MM.1S (cell line): ENCODE data around the gene TYW3.
"Not testable (repeated sequence)": the region's sequence is repeated elsewhere in the genome, so short reads cannot be mapped to it uniquely, and the experiment has no call there.

Experiments used
- DNase-seq: peaks from one replicate; pipeline ENCODE4 v3.0.0-alpha.2; 2015
- H2AFZ ChIP-seq: fragments of 300-600 bp; sonication (generic); 2 replicates; pipeline ENCODE4 v1.6.0; 2016; ENCODE audit warnings: antibody characterized with exemption, low read length
- H3F3A ChIP-seq: fragments of 300-600 bp; sonication (generic); 2 replicates; pipeline ENCODE4 v1.6.1; 2016; ENCODE audit warnings: mild to moderate bottlenecking, antibody characterized with exemption, low read length, moderate library complexity, mixed read lengths; ENCODE audit not compliant: insufficient read depth
- H3K27ac ChIP-seq: fragments of 300-600 bp; sonication (generic); 2 replicates; pipeline ENCODE4 v1.5.1; 2016; ENCODE audit warnings: mild to moderate bottlenecking, low read length
- H3K27me3 ChIP-seq: fragments of 300-600 bp; sonication (generic); replicated peaks from 2 replicates; pipeline ENCODE4 v1.6.0; 2016; ENCODE audit warnings: low read length; ENCODE audit not compliant: insufficient read depth
- H3K36me3 ChIP-seq: fragments of 300-600 bp; sonication (generic); replicated peaks from 2 replicates; pipeline ENCODE4 v1.6.1; 2016; ENCODE audit warnings: mild to moderate bottlenecking, low read length, mixed read lengths; ENCODE audit not compliant: insufficient read depth
- H3K4me1 ChIP-seq: fragments of 300-600 bp; sonication (generic); 2 replicates; pipeline ENCODE4 v1.6.1; 2016; ENCODE audit warnings: low read length, mixed read lengths
- H3K4me2 ChIP-seq: fragments of 300-600 bp; sonication (generic); 2 replicates; pipeline ENCODE4 v1.6.0; 2016; ENCODE audit warnings: low read depth, low read length
- H3K4me3 ChIP-seq: fragments of 300-600 bp; sonication (generic); 2 replicates; pipeline ENCODE4 v1.5.1; 2016; ENCODE audit warnings: low read length, mixed read lengths
- H3K79me2 ChIP-seq: fragments of 300-600 bp; sonication (generic); 2 replicates; pipeline ENCODE4 v1.6.1; 2016; ENCODE audit warnings: mixed run types, low read length, mixed read lengths
- H3K9ac ChIP-seq: fragments of 300-600 bp; sonication (generic); 2 replicates; pipeline ENCODE4 v1.6.1; 2016; ENCODE audit warnings: low read length, mixed read lengths
- H3K9me2 ChIP-seq: fragments of 300-600 bp; sonication (generic); replicated peaks from 2 replicates; pipeline ENCODE4 v1.6.1; 2016; ENCODE audit warnings: mild to moderate bottlenecking, low read length, mixed read lengths; ENCODE audit not compliant: insufficient read depth
- H3K9me3 ChIP-seq: fragments of 300-600 bp; sonication (generic); replicated peaks from 2 replicates; pipeline ENCODE4 v1.6.1; 2016; ENCODE audit warnings: mild to moderate bottlenecking, low read length, mixed read lengths; ENCODE audit not compliant: insufficient read depth
- H4K20me1 ChIP-seq: fragments of 300-600 bp; sonication (generic); 2 replicates; pipeline ENCODE4 v1.6.1; 2016; ENCODE audit warnings: mild to moderate bottlenecking, low read length, moderate library complexity, mixed read lengths; ENCODE audit not compliant: insufficient read depth
- CTCF ChIP-seq: fragments of 300-600 bp; sonication (generic); IDR thresholded peaks from 2 replicates; pipeline ENCODE4 v1.5.1; 2016; ENCODE audit warnings: antibody characterized with exemption, low read length, mixed read lengths
- EZH2 ChIP-seq: fragments of 300-600 bp; sonication (generic); optimal IDR thresholded peaks from 2 replicates; pipeline ENCODE3; 2017; ENCODE audit warnings: low read depth, mild to moderate bottlenecking, antibody characterized with exemption, low read length, mixed read lengths
- EZH2phosphoT487 ChIP-seq: fragments of 300-600 bp; sonication (generic); IDR thresholded peaks from 2 replicates; pipeline ENCODE4 v1.6.1; 2018; ENCODE audit warnings: antibody characterized with exemption, low read length

Gene TYW3

GRCh38 chr1:74748960-74749359 lies 16.0 kb downstream of the TYW3 start:
- H3K79me2 ChIP-seq, result no peaks in the 10 kb centered on the region
- no peaks in the 10 kb centered on the region for H3K9me2 ChIP-seq
- no peak for DNase-seq

GRCh38 chr1:74753104-74753503 lies 20.2 kb downstream of the TYW3 start:
- Histone ChIP-seq H3K9ac (no peak overlapping the region), H3K4me3 (no peak overlapping the region), H2AFZ (no peak overlapping the region), H3K27me3 (no peaks in the 10 kb centered on the region), H3K9me2 (no peaks in the 10 kb centered on the region), H3K4me2 (no peak overlapping the region), H4K20me1 (no peaks in the 10 kb centered on the region), H3K4me1 (no peaks in the 10 kb centered on the region), H3K79me2 (no peaks in the 10 kb centered on the region), H3F3A (no peaks in the 10 kb centered on the region), H3K27ac (no peak overlapping the region), H3K36me3 (peaks cover 7% of the 10 kb centered on the region; the same call in 1 of the 2 replicates), H3K9me3 (no peaks in the 10 kb centered on the region)
- DNase-seq, result no peak
- TF ChIP-seq CTCF (no peak), EZH2 (no peak), EZH2phosphoT487 (no peak)

More at GRCh38 chr1:74748960-74749359, 16.0 kb downstream of the TYW3 start:
- peaks cover 6% of the 10 kb centered on the region; the same call in 1 of the 2 replicates for H3K36me3 ChIP-seq
- H3K27ac ChIP-seq, result no peak overlapping the region
- H3F3A ChIP-seq, result no peaks in the 10 kb centered on the region
- H4K20me1 ChIP-seq, result no peaks in the 10 kb centered on the region
- H3K4me2 ChIP-seq, result no peak overlapping the region
- H2AFZ ChIP-seq, result no peak overlapping the region
- H3K4me3 ChIP-seq, result no peak overlapping the region
- H3K4me1 ChIP-seq, result no peaks in the 10 kb centered on the region
- no peak overlapping the region for H3K9ac ChIP-seq
- no peaks in the 10 kb centered on the region for H3K9me3 ChIP-seq
- no peaks in the 10 kb centered on the region for H3K27me3 ChIP-seq
- TF ChIP-seq CTCF, result no peak
- no peak for TF ChIP-seq EZH2
- no peak for TF ChIP-seq EZH2phosphoT487

- no peak for DNase-seq
- TF ChIP-seq EZH2phosphoT487 (no peak), CTCF (no peak), EZH2 (no peak)
- Histone ChIP-seq H3K9me3 (no peaks in the 10 kb centered on the region), H2AFZ (no peak overlapping the region), H3K9me2 (no peaks in the 10 kb centered on the region), H3K9ac (no peak overlapping the region), H3K27ac (no peak overlapping the region), H4K20me1 (no peaks in the 10 kb centered on the region), H3K27me3 (no peaks in the 10 kb centered on the region), H3K4me2 (no peak overlapping the region), H3K4me3 (no peak overlapping the region), H3K4me1 (no peaks in the 10 kb centered on the region), H3K36me3 (peaks cover 7% of the 10 kb centered on the region; the same call in 1 of the 2 replicates), H3F3A (no peaks in the 10 kb centered on the region), H3K79me2 (no peaks in the 10 kb centered on the region)
Measured at GRCh38 chr1:74755475-74755874, 22.5 kb downstream of the TYW3 start.

- not testable (repeated sequence) for H3K27ac ChIP-seq, H3K4me3 ChIP-seq, H3K9ac ChIP-seq, H2AFZ ChIP-seq, H3K9me2 ChIP-seq, H3K79me2 ChIP-seq, H3K9me3 ChIP-seq, H3F3A ChIP-seq, DNase-seq, H3K4me2 ChIP-seq, H3K27me3 ChIP-seq, H3K4me1 ChIP-seq, H4K20me1 ChIP-seq, H3K36me3 ChIP-seq
Measured at GRCh38 chr1:74756650-74757049, 23.7 kb downstream of the TYW3 start.
